NB4 (cell line): ENCODE measurements around the gene LRBA.

Experiments
- DNase-seq: peaks from one replicate; pipeline ENCODE4 v3.0.0; 2010; ENCODE audit warnings: low read depth
- H3K4me3 ChIP-seq: one replicate; pipeline ENCODE4 v1.5.1; 2011; ENCODE audit warnings: mild to moderate bottlenecking, low read depth, low read length, moderate library complexity
- MYC ChIP-seq: IDR thresholded peaks from 2 replicates; pipeline ENCODE4 v1.6.1; 2011; ENCODE audit warnings: low read depth, low read length
- POLR2A ChIP-seq: IDR thresholded peaks from 2 replicates; pipeline ENCODE4 v1.6.1; 2011; ENCODE audit warnings: mild to moderate bottlenecking; ENCODE audit not compliant: insufficient read length; ENCODE audit errors: extremely low read depth
- TF ChIP-seq, protein P1 (sequence below): IDR thresholded peaks from one replicate; pipeline ENCODE4 v1.5.1; 2012; ENCODE audit warnings: low read depth, low read length
- TF ChIP-seq, protein P2 (sequence below): IDR thresholded peaks from 2 replicates; pipeline ENCODE4 v1.6.1; 2011; ENCODE audit warnings: low read depth, low read length

The LRBA gene

DNA sequence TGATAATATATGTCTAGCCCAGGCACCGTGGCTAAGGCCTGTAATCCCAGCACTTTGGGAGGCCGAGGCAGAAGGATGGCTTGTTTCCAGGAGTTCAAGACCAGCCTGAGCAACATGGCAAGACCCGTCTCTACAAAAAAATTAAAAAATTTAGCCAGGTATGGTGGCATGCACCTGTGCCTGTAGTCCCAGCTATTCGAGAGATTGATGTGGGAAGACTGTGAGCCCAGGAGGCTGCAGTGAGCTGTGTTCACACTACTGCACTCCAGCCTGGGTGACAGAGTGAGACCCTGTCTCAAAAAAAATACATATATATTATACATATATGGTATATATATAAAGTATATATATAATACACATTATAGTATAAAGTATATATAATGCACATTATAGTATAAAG, 595.1 kb downstream of the LRBA start:
- H3K4me3 ChIP-seq, result no peak overlapping the region
- TF ChIP-seq, protein P1, sequence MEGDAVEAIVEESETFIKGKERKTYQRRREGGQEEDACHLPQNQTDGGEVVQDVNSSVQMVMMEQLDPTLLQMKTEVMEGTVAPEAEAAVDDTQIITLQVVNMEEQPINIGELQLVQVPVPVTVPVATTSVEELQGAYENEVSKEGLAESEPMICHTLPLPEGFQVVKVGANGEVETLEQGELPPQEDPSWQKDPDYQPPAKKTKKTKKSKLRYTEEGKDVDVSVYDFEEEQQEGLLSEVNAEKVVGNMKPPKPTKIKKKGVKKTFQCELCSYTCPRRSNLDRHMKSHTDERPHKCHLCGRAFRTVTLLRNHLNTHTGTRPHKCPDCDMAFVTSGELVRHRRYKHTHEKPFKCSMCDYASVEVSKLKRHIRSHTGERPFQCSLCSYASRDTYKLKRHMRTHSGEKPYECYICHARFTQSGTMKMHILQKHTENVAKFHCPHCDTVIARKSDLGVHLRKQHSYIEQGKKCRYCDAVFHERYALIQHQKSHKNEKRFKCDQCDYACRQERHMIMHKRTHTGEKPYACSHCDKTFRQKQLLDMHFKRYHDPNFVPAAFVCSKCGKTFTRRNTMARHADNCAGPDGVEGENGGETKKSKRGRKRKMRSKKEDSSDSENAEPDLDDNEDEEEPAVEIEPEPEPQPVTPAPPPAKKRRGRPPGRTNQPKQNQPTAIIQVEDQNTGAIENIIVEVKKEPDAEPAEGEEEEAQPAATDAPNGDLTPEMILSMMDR, result no peak
- no peak for TF ChIP-seq MYC
- TF ChIP-seq, protein P2, sequence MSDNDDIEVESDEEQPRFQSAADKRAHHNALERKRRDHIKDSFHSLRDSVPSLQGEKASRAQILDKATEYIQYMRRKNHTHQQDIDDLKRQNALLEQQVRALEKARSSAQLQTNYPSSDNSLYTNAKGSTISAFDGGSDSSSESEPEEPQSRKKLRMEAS, result no peak
- no peak for TF ChIP-seq POLR2A
- DNase-seq, result no peak

DNA sequence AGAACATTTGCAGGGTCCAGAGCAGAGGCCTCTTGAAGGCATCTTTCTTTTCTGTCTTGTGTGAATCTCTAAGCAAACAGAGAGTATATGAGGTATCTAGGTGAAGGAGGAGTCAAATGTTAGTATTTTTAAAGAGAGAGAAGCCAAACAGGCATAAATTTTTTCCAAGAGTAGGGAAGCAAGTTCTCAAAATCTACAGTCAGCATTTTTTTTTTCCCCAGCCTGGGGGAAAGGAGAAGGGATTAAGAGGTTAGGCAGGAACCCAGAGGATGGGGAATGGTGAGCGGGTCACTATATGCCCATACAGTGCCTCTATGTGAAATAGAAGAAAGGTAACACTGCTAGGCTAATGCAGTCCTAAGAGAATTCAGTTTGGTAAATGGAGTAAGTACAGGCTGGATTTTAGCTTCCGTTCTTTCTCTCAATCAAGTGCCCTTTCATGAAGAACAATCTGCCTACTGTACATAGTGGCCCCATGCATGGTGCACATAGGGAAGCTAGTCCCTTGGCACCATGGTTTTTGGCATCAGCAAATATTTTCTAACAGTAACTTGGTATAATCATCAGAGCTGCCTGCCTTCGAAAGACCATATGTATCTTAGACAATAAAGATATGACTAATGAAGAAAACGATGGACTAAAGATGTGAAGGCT, 596.2 kb downstream of the LRBA start:
- TF ChIP-seq, protein P1, result no peak
- TF ChIP-seq POLR2A, result no peak
- TF ChIP-seq MYC, result no peak
- no peak overlapping the region for H3K4me3 ChIP-seq
- DNase-seq, result no peak

DNA sequence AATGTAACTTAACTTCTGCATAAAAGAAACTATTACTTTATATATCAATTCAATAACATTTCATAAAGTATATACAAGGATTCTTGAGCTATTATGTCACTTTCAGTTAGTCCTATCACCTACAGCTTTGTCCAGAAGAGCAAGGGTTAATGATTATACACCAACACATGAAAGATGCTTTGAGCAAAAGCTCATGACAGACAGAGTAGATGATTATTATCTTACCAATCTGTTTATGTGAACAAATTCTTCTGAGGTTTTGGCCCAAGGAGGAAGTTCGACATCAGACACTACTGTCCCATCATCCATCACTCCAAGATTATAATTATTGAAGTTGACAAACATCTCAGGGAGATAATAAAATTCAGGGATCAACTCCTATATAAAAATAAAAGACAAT, 599.9 kb downstream of the LRBA start:
- TF ChIP-seq, protein P2, result no peak
- TF ChIP-seq POLR2A (no peak), MYC (no peak)
- TF ChIP-seq, protein P1, result no peak
- no peak overlapping the region for H3K4me3 ChIP-seq
- no peak for DNase-seq

DNA sequence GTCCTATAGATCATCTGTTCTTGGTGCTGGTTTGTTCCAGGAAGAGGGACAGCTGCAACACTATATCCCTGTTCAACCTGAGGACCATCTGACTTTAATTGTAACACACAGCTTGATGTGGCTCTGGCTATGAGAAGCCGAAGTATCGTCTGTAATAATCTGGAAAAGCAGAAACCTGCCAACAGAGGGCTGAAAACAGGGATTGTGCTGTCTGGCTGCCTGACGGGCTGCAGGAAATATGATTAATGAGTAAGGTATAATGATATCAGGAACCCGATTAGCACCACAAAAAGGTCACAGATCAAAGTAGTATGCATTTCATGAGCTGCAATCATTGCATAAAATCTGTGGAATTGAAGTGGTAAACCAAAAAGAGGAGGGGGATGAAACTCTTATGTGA, 603.6 kb downstream of the LRBA start:
- TF ChIP-seq, protein P1, result no peak
- TF ChIP-seq POLR2A, result no peak
- TF ChIP-seq MYC, result no peak
- TF ChIP-seq, protein P2, result no peak
- no peak overlapping the region for H3K4me3 ChIP-seq
- DNase-seq, result no peak

DNA sequence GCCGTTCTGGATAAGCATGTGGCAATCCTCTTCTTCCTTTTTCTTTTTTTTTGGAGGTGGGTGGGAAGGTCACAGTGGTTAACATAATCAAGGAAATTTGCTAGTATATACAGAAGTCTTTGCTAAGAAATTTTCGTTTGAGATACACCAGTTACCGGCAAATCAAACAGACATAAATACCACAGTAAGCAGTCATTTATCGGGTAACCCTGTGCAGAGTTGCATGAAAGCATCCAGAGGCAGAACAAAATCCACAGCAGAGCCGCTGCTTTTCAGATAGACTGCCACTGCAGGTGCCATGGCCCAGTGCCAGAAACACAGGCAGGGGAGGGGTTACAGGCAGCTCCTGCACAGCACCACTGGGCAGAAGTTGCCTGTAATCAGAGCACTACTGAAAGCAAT, 612.2 kb downstream of the LRBA start:
- no peak overlapping the region for H3K4me3 ChIP-seq
- TF ChIP-seq, protein P2, result no peak
- TF ChIP-seq POLR2A (no peak), MYC (no peak)
- peak; percentile 3 for DNase-seq

DNA sequence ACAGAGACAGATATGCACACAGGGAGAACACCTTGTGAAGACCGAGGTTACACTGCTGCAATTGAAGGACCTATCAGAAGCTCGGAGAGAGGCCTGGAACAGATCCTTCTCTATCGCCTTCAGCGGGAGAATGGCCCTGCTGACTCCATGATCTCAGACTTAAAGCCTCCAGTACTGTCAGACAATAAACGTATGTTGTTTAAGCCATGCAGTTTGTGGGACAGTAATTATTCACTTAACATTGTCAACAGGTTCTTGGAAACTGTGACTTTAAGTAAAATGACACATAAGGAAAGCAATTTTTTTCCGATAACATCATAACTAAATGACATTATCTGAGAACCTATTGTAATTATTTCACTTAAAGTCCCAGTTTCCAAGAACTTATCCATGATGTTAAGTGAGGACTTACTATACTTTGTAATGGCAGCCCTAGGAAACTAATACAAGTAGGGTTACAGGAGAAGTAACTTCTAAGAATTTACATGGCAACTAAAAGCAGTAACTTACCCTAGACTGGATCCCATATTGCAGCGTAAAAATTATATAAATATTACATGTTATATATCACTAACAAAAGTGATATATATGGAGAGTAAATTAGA, 613.9 kb downstream of the LRBA start:
- DNase-seq, result no peak
- no peak overlapping the region for H3K4me3 ChIP-seq
- TF ChIP-seq, protein P1, result no peak
- TF ChIP-seq POLR2A (no peak), MYC (no peak)
- TF ChIP-seq, protein P2, result no peak
